ENCODE data around the gene KCTD1.

DNA sequence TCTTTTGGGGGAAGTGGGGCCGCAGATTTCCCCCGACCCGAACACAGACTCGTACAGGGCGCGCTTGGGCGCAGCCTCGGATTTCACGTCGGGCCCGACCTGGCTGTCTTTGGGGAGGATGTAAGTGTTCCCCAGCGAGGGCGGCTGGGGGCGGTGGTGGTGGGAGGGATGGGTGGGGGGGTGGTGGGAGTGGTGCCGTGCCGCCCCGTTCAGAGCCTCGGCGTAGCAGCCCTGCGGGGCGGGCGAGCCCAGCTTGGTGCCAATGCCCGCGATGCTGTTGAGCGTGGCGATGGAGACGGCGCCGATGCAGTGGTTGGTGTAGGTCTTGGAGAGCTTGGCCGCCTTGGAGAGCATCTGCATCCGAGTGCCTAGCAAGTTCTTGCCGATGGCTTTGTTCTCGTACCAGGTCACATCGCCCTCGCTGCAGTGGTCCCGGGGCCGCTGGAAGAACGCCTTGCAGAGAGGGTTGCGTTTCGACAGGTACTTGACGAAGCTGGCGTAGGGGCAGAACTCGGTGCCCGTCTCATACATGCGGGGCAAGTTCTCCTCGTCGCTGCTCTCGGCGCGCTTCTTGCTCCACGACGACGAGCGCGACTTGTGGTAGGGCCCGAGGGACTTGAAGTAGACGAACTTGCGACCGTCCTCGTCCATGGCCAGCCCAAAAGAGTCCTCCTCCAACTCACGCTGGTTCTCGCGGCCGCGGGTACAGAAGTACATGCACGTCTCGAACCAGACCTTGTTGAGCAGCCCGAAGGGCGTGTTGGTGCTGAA lies 1.3 kb downstream of the KCTD1 start:
- TF ChIP-seq, protein P1, sequence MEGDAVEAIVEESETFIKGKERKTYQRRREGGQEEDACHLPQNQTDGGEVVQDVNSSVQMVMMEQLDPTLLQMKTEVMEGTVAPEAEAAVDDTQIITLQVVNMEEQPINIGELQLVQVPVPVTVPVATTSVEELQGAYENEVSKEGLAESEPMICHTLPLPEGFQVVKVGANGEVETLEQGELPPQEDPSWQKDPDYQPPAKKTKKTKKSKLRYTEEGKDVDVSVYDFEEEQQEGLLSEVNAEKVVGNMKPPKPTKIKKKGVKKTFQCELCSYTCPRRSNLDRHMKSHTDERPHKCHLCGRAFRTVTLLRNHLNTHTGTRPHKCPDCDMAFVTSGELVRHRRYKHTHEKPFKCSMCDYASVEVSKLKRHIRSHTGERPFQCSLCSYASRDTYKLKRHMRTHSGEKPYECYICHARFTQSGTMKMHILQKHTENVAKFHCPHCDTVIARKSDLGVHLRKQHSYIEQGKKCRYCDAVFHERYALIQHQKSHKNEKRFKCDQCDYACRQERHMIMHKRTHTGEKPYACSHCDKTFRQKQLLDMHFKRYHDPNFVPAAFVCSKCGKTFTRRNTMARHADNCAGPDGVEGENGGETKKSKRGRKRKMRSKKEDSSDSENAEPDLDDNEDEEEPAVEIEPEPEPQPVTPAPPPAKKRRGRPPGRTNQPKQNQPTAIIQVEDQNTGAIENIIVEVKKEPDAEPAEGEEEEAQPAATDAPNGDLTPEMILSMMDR (IDR thresholded peaks at IDR 0.05; ENCODE audit: poor library complexity, severe bottlenecking), result no peak
- TF ChIP-seq TAF1 (IDR thresholded peaks at IDR 0.05; ENCODE audit: low read depth), result no peak
